Activated T-cell treated with anti-CD3 and anti-CD28 coated beads for 24 hours (primary cell): ENCODE results near the gene HEYL.
"Not testable (repeated sequence)": the region's sequence is repeated elsewhere in the genome, so short reads cannot be mapped to it uniquely, and the experiment has no call there.

ENCODE experiments used
- DNase-seq: peaks from one replicate; pipeline ENCODE4 v3.0.0-alpha.2; 2020; ENCODE audit warnings: low read depth

The HEYL gene

GRCh38 chr1:39601667-39602255 is 37.7 kb downstream of the HEYL start:
- not testable (repeated sequence) for DNase-seq

DNA sequence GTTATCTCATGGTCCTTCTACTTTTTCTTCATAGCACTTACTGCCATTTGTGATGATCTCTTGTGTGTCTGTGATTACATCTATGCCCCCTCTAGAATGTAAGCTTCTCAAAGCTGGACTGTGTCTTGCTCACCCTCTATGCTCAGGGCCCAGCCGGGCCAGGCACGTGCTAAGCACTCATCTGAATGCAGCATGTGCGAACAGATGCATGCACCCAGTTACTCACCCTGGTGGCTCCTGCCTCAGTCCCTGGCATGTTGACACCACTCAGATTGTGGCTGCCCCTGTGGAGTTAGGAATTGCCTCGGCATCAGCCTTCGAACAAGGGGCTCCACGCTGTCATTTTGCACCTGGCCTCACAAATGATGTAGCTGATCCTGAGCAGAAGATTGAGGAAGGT is 43.3 kb downstream of the HEYL start:
- DNase-seq, result no peak

- DNase-seq, result no peak
Measured at GRCh38 chr1:39593386-39593785, 46.1 kb downstream of the HEYL start.

GRCh38 chr1:39592069-39592468 is 47.4 kb downstream of the HEYL start:
- DNase-seq, result no peak

DNA sequence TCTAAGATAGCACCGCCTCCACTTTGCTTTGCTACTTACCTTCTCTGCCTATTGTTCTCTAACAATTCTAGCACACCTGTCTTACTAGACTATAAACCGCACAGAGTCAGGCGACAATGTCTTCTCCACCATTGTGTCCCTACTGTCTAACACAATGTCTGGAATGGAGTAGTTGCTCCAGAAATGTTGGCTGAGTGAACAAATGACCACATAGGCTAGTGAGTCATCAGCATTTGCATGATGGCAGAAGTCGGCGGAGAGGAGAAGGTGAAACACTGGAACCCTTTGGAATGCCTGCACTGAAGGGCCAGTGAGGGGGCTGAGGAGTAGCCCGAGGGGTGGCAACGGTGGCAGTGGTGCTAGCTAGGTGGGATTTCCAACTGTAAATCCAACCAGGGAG is 48.9 kb downstream of the HEYL start:
- no peak for DNase-seq

- DNase-seq, result no peak
Measured at GRCh38 chr1:39585933-39586332, 53.5 kb downstream of the HEYL start.

- no peak for DNase-seq
Measured at GRCh38 chr1:39576016-39576657, 63.3 kb downstream of the HEYL start.

- DNase-seq, result peak; percentile 23
Measured at GRCh38 chr1:39575191-39576015, 64.0 kb downstream of the HEYL start.

DNA sequence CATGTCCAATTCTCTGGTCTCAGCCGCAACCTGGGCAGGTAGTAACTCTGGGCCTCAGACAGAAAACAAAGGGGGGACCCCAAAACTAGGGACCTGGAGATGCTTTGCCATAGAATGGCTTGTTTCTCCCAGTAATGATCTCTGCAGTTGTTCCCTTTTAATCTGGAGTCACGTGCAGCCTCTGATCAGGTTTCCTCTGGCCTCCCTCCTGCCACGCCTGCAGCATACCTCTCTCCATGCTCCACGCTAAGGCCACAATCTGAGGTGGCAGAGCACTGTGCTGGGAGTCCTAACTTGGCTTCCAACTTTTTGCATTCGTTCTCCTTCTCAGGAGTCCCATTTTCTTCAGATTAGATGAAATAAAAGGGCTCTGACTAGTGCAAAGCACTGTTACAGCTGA is 64.8 kb downstream of the HEYL start:
- no peak for DNase-seq
